ENCODE measurements around the gene KRT16.
"Not testable (repeated sequence)": the region's sequence is repeated elsewhere in the genome, so short reads cannot be mapped to it uniquely, and the experiment has no call there.

KRT16 gene

DNA sequence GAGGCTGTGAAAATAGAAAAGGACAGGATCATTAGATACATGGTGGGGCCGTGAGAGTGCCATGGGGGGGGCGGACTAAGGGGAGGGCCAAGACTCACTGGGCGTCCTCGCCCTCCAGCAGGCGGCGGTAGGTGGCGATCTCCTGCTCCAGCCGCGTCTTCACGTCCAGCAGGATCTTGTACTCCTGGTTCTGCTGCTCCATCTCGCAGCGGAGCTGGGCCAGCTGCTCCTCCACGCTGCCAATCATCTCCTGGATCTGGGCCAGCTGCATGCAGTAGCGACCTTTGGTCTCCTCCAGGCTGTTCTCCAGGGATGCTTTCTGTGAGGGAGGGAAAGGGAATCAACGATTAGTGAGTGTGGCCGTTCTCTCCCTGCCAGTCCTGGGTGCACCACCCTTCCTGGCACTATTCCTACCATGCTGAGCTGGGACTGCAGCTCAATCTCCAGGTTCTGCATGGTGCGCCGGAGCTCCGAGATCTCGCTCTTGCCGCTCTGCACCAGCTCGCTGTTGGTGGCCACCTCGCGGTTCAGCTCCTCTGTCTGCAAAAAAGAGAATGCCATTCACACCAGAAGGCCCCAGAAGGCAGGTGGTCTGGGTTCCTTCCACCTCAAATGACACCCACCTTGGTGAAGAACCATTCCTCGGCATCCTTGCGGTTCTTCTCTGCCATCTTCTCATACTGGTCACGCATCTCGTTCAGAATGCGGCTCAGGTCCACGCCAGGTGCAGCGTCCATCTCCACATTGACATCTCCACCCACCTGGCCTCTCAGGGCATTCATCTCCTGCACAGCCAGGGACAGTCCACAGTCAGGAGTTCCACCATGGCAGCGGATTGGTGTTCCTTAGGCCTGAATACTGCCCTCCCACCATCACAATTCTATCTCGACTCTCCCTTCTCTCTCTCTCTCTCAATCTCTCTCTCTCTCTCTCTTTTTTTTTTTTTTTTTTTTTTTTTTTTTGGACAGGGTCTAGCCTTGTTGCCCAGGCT lies 29.1 kb downstream of the KRT16 start:
- DNase-seq (ENCODE audit: low spot score) = no peak

- not testable (repeated sequence) for DNase-seq (ENCODE audit: low spot score)
These were observed 30.3 kb downstream of the KRT16 start for GRCh38 chr17:41582061-41582968.

GRCh38 chr17:41581366-41582060 lies 31.1 kb downstream of the KRT16 start:
- no peak for DNase-seq (ENCODE audit: low spot score)

DNA sequence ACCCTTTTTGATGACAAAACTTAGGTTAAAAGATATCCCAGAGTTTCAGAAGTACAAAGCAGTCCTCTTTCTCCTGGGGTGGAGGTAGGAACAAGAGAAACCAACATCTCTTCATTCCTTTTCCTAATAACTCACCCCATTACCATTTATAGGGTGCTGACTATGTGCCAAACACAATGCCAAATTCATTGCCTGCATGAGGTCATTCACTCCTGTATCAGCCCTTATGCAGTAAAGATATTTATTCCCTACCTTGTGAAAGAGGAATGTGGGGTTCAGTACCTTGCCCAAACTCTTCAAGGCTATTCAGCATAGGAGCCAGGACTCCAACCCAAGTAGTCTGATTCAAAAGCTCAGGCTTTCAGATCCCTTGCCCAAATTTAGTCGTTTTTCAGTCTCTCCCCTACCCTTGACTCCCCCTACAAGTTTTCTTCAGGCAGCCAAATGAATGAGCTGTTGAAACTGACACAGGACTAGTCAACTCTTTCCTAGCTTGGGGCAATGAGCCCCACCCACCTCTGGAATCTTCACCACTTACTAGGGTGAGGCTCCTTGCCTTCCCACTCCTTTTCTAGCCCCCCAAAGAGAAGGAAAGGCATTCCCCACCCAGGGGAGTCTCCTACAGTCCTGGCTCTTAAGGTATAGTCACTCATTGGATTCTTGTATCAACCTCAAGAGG lies 31.7 kb downstream of the KRT16 start:
- no peak for DNase-seq (ENCODE audit: low spot score)

GRCh38 chr17:41580244-41580575 lies 32.4 kb downstream of the KRT16 start:
- no peak for DNase-seq (ENCODE audit: low spot score)

DNA sequence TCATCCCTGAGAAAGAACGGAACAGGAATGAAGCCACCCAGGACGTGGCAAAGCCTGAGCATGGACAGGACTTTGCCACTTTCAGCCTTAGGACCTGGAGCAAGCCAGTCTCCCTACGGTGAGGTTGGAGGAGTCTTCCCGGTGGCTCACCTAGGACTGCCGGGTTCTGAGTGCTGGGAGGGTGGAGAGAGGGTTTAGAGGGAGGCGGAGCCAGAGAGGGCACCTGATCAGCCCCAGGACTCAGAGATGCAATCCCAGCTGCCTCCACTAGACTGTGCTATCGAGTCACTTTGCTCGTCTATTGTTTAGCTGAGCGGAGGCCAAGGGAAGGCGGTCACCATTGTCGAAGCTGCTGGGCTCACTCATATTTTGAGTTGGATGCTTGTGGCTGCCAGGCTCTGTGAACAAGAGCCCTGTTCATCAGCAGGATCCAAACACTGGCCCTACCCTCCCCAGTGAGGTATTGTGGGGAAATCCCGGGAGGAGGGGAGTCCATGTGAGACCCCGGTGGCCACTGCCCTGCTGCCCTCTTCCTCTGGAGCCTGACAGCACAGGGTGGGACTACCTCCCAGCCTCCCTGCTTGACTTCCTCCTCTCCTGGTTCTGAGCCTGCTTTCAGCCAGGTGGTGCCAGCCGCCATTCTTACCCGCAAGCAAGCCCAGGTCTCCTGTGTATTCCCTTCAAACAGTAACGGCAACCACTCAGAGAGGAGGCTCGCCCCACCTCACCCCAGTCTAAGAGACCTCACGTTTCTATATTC lies 32.9 kb downstream of the KRT16 start:
- DNase-seq (ENCODE audit: low spot score) = peak; percentile 75

GRCh38 chr17:41578971-41579370 lies 33.6 kb downstream of the KRT16 start:
- no peak for DNase-seq (ENCODE audit: low spot score)

DNA sequence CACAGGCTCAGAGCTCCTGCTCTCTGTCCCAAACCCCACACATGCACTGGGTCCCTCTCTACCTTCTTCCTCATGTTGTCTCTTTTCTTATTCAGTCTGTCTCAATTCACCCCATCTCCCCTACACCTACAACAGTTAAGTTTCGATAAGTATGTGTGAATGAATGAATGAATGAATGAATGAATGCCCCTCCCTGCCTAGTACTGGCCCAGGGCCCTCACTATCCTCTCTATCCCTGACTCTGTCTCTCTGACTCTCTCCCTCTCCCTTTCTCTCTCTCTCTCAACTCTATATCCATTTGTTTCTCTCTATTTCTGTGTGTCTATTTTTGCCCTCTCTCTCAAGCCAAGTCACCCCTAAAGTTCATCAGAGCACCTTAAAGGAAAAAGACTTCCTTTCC lies 34.0 kb downstream of the KRT16 start:
- no peak for DNase-seq (ENCODE audit: low spot score)

GRCh38 chr17:41576740-41577139 lies 35.8 kb downstream of the KRT16 start:
- not testable (repeated sequence) for DNase-seq (ENCODE audit: low spot score)

- no peak for DNase-seq (ENCODE audit: low spot score)
These were observed 37.2 kb downstream of the KRT16 start for GRCh38 chr17:41575336-41575735.

GRCh38 chr17:41571561-41572434 lies 40.8 kb downstream of the KRT16 start, which contains the start of gene KRT9:
TSS of gene KRT9 (minus strand) at chr17:41572059. CDS start at chr17:41571992, 67 bp downstream.
- no peak for DNase-seq (ENCODE audit: low spot score)

DNA sequence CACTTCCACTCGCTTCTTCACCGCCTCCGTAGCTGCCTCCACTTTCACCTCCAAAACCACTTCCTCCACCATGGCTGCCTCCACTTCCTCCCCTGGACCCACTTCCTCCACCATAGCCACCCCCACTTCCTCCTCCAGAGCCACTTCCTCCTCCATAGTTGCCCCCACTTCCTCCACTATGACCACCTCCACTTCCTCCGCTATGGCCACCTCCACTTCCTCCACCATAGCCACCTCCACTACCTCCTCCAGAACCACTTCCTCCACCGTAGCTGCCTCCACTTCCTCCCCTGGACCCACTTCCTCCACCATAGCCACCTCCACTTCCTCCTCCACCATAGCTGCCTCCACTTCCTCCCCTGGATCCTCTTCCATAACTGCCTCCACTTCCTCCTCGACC lies 45.2 kb downstream of the KRT16 start:
- no peak for DNase-seq (ENCODE audit: low spot score)

DNA sequence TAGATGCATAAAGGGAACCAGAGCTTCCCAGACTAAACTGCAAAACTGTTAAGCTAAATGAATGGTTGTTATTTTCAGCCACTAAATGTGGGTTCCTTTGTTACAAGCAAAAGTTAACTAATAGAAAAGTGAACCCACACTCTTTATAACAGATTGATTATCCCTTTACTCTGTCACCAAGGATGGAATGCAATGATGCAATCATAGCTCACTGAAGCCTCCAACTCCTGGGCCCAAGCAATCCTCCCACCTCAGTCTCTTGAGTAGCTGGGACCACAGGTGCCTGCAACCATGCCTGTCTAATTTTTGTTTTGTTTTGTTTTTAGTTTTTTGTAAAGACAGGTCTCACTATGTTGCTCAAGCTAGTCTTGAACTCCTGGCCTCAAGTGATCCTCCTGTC lies 47.2 kb downstream of the KRT16 start:
- no peak for DNase-seq (ENCODE audit: low spot score)

- no peak for DNase-seq (ENCODE audit: low spot score)
These were observed 48.9 kb downstream of the KRT16 start for GRCh38 chr17:41563607-41564170.

DNA sequence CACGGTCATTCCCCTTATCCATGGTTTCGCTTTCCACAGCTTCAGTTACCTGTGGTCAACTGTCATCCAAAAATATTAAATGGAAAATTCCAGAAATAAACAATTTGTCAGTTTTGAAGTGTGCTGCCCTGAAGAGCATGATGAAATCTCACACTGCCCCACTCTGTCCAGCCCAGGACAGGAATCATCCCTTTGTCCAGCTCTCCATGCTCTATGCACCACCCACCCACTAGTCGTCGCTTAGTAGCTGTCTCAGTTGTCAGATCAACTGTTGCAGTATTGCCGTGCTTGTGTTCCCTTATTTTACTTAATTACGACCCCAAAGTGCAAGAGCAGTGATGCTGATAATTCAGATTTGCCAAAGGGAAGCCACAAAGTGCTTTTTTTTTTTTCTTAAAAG lies 51.0 kb downstream of the KRT16 start:
- DNase-seq (ENCODE audit: low spot score) = no peak
